Spinal cord (tissue), 10 donors: Measurements from ENCODE around the gene PTPRN. TPM values are rescaled to one million over a fixed set of nuclear protein-coding genes. Genes with fewer than 3 reads are reported as not detected.

ENCODE experiments used
- DNase-seq, 6 donors: peaks; one replicate each; pipeline versions ENCODE4 v3.0.0 to v3.0.0-alpha.2; 2013 to 2015; ENCODE audit warnings: low spot score in 6 of 6, low read depth in 4 of 6
- H3K27ac ChIP-seq: one replicate; pipeline ENCODE4 v1.5.1; 2013; ENCODE audit warnings: low read depth, low read length, control low read depth
- H3K27me3 ChIP-seq: one replicate; pipeline ENCODE4 v1.6.1; 2013; ENCODE audit warnings: low read length; ENCODE audit not compliant: control insufficient read depth, insufficient read depth
- H3K36me3 ChIP-seq: one replicate; pipeline ENCODE4 v1.6.1; 2013; ENCODE audit warnings: low read length; ENCODE audit not compliant: control insufficient read depth, insufficient read depth
- H3K4me1 ChIP-seq: one replicate; pipeline ENCODE4 v1.6.1; 2013; ENCODE audit warnings: low read length; ENCODE audit not compliant: control insufficient read depth, insufficient read depth
- H3K4me3 ChIP-seq: one replicate; pipeline ENCODE4 v1.5.1; 2013; ENCODE audit warnings: low read depth, low read length, control low read depth
- H3K9me3 ChIP-seq: one replicate; pipeline ENCODE4 v1.6.1; 2013; ENCODE audit warnings: low read length; ENCODE audit not compliant: control insufficient read depth, insufficient read depth
- WGBS: methylation state at CpG from one replicate; pipeline ENCODE4 v1.1.5; 2013; ENCODE audit warnings: missing lambda C conversion rate; ENCODE audit not compliant: insufficient coverage; 5-methylcytosine and 5-hydroxymethylcytosine counted together
- polyA plus RNA-seq, 2 donors: library from polyadenylated mRNA; unstranded; fragments of 120-200 nt; gene quantifications; one replicate each; pipeline ENCODE4 v1.2.1, GENCODE V29; 2013; ENCODE audit not compliant: insufficient read length in 2 of 2
- total RNA-seq, 2 donors: library from RNA; depleted of rRNA in 1 of 2; stranded (reverse); fragments of 120-200 nt in 1 of 2; fragments of >200 nt in 1 of 2; gene quantifications; one replicate each; pipeline versions ENCODE4 v1.2.3 to v1.2.4, GENCODE V29; 2013 to 2014
- donor health status: healthy.

PTPRN gene
- total and polyA plus RNA-seq, 4 donors: 12.6 to 88.1 (median 69.7) TPM

DNA sequence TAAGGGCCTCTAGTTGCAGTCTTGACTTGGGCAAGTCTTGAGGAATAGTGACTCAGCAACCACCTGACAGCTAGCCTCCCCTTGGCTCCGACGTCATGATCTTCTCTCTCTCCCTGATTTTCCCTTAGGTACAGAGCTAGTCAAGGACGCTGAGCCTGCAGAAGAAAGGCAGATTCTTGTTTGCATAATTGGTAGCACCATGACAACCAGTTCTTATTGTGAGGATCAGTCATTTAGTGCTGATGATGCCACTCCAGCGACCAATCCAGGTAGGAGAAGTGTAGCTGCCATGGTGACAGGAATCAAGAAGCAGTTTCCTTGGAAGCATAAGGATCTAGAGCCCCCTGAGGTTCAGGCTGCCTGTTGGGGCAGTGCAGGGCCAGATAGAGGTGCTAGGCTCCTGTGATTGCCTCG, 26.2 kb upstream of the PTPRN start:
- peak in 1 of 6 donors; percentile 85 for DNase-seq
- no peaks in the 10 kb centered on the region for H3K9me3 ChIP-seq
- peaks cover 40% of the 10 kb centered on the region for H3K27me3 ChIP-seq
- no peak overlapping the region for H3K4me3 ChIP-seq
- H3K36me3 ChIP-seq: no peaks in the 10 kb centered on the region
- WGBS: 34% methylated on average over 2 of the region's 5 CpGs
- H3K4me1 ChIP-seq: peaks cover 13% of the 10 kb centered on the region
- H3K27ac ChIP-seq: no peak overlapping the region

DNA sequence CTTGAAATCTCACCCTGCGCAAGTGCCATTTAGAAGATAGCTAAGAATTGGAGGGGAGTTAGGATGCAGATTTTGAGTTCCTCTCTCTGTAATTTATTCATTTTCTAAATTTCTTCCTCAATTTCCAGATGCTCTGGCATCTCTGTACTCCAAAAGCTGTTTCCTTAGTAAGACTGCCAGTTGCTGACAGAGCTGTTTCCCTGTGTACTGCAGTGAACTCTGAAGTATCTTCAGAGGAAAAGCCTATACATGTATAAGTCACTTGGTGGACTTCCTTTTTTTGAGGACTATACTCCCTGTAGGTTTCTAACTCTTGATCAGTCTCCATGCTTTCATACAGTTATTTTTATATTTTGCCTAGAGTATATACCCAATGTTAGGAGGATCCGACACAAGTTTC, 24.9 kb upstream of the PTPRN start:
- DNase-seq: no peak
- Histone ChIP-seq H3K36me3 (no peaks in the 10 kb centered on the region), H3K9me3 (no peaks in the 10 kb centered on the region), H3K4me1 (peaks cover 13% of the 10 kb centered on the region), H3K27ac (no peak overlapping the region), H3K4me3 (no peak overlapping the region), H3K27me3 (peaks cover 40% of the 10 kb centered on the region)
- no CpG with 5 or more reads among the region's 2 CpGs for WGBS

DNA sequence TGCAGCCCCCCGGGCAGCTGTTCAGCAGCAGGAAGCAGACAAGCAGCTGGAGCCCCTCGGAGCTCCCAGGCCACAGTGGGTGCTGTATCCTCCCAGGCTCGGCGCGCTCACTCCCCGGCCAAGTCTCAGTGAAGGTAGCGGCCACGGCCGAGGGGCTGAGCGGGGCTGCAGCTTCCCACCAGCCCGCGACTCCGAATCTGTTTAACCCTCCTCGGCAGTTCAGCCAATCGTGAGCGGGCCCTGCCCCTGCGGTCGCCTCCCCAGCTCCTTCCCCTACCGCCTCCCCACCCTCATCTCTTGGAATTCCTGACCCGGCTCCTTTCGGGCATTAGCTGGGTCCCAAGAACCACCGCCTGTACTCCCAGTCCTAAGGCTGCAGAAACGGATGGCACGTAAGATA, 23.3 kb upstream of the PTPRN start, which contains the start of gene RESP18:
TSS of gene RESP18 (minus strand) at position 203 of the 400 bp plus-strand sequence.
- DNase-seq: peak in 1 of 6 donors; percentile 28
- Histone ChIP-seq H3K27ac (no peak within 1 kb of the TSS), H3K27me3 (peaks cover 43% of the 10 kb centered on the region), H3K4me1 (peaks cover 13% of the 10 kb centered on the region), H3K4me3 (peak within 1 kb of the TSS; percentile 9), H3K9me3 (no peaks in the 10 kb centered on the region), H3K36me3 (no peaks in the 10 kb centered on the region)
- WGBS: 1% methylated on average over 20 of the region's 24 CpGs

DNA sequence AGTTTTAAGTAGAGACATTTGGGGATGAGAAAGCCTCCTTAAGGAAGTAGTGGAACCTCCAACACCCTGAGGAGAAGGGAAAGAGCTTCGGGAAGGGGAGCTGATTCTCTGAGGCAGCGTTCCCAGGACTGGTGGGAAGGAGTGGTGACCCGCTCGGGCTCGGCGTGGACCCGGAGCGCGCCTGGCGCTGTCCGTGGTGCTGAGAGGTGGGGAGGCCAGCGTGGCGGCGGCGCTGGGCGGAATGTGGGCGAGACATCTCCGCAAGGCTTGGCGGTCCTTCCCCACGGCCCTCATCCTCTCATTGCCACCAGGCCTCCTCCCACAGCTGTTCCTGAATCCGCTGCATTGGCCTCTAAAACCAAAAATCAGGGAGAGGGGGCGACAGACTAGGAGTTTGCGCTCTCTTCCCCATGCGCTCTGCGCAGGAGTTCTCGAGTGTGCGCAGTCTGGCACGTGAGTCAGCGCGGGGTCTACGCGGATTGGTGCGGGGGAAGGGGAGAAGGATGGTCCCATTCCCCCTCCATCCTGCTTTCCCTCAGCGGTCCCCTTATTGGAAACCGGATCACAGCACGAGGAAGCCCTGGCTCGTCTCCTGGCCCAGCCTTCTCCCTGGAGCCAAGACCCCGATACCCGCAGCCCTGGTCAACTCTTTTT, 22.5 kb upstream of the PTPRN start:
- no peaks in the 10 kb centered on the region for H3K36me3 ChIP-seq
- H3K4me1 ChIP-seq: peaks cover 13% of the 10 kb centered on the region
- WGBS: 7% methylated on average over 33 of the region's 39 CpGs
- DNase-seq: peak in 3 of 6 donors; percentile 25 to 88 (median 69)
- H3K27ac ChIP-seq: no peak overlapping the region
- no peaks in the 10 kb centered on the region for H3K9me3 ChIP-seq
- H3K27me3 ChIP-seq: peaks cover 45% of the 10 kb centered on the region
- H3K4me3 ChIP-seq: peak overlapping the region; percentile 9

DNA sequence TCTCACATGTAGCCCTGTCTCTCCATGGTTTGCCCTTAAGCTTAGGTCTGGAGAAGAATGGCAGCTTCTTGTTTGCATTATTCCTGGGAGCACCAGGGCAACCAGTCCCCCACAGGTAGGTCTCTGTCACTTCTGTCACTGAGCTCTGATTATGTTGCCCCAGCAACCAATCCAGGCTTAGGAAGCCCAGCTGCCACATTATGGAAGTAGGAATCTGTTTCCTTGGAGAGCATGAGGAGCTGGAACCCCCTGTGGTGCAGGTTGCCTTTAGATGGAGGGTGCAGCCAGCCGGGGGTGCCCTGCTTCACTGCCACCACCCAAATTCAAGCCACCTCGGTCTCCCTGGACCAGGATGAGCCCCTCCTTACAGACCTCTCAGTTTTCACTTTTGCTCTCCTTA, 18.5 kb upstream of the PTPRN start:
- H3K36me3 ChIP-seq: no peaks in the 10 kb centered on the region
- no peak overlapping the region for H3K4me3 ChIP-seq
- peak in 1 of 6 donors; percentile 44 for DNase-seq
- WGBS: 38% methylated on average over 2 of the region's 2 CpGs
- H3K4me1 ChIP-seq: peaks cover 13% of the 10 kb centered on the region
- H3K27ac ChIP-seq: no peak overlapping the region
- H3K9me3 ChIP-seq: no peaks in the 10 kb centered on the region
- peaks cover 38% of the 10 kb centered on the region for H3K27me3 ChIP-seq

DNA sequence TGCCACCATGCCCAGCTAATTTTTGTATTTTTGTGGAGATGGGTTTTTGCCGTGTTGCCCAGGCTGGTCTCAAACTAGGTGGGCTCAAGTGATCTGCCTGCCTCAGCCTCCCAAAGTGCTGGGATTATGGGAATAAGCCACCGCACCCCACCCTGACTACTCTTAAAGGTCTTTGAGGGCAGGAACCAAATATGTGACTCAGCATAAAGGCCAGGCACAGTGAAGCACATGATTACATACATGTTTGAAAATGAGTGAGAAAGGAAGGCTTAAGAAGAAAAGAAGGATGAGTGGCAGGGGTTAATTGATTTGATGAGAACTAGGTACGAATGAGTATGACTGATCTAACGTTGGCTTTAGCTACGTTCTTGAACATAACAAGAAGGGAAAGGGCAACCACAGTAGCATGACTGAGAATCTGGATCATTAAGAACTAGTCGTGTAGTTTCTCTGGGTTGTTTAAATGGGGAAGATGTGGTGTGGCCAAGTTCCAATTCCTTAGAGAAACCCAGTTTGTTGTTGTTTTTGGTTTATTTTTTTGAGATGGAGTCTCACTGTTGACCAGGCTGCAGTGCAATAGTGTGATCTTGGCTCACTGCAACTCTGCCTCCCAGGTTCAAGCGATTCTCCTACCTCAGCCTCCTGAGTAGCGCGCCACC, 16.6 kb upstream of the PTPRN start:
- no peak overlapping the region for H3K27ac ChIP-seq
- 79% methylated on average over 5 of the region's 9 CpGs for WGBS
- peaks cover 30% of the 10 kb centered on the region for H3K27me3 ChIP-seq
- no peak overlapping the region for H3K4me3 ChIP-seq
- DNase-seq: no peak
- no peaks in the 10 kb centered on the region for H3K4me1 ChIP-seq
- H3K9me3 ChIP-seq: no peaks in the 10 kb centered on the region
- H3K36me3 ChIP-seq: no peaks in the 10 kb centered on the region

DNA sequence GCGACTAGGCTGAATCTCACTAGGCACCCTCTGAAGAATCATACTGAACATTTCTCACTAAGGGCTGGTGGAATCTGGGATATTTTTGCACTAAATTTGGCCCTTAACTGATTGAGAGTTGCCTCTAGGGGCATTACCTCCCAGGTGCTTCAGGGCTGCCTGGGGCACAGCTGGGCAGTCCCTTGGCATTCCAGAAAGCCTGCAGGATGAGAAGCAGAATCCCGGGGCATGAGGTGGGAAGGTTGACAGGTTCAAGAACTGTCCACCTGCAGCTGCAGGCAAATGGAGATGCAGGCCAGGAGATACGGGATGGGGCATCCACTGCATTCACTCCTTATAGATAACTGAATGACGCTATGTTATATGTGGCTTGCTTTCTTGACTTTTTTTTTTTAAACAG, 15.9 kb upstream of the PTPRN start:
- Histone ChIP-seq H3K27ac (no peak overlapping the region), H3K36me3 (no peaks in the 10 kb centered on the region), H3K4me3 (no peak overlapping the region), H3K4me1 (no peaks in the 10 kb centered on the region), H3K9me3 (no peaks in the 10 kb centered on the region), H3K27me3 (peaks cover 27% of the 10 kb centered on the region)
- 80% methylated on average over 1 of the region's 4 CpGs for WGBS
- no peak for DNase-seq

DNA sequence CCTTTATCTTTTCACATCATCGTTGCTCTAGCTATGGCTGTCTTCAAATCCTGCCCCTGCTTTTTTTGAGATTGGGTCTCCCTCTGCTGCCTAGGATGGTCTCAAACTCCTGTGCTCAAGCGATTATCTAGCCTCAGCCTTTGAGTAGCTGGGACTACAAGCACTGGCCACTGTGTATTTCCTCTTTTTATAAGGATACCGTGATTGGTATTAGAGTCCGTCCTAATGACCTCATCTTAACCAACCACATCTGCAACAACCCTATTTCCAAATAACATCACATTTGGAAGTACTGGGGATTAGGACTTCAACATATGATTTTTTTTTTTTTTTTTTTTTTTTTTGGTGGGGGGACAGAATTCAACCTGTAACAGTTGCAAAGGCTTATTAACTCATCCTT, 14.2 kb upstream of the PTPRN start:
- Histone ChIP-seq H3K36me3 (no peaks in the 10 kb centered on the region), H3K27ac (no peak overlapping the region), H3K4me3 (no peak overlapping the region), H3K4me1 (no peaks in the 10 kb centered on the region), H3K9me3 (no peaks in the 10 kb centered on the region), H3K27me3 (peaks cover 30% of the 10 kb centered on the region)
- no peak for DNase-seq
- 72% methylated on average over 2 of the region's 4 CpGs for WGBS

DNA sequence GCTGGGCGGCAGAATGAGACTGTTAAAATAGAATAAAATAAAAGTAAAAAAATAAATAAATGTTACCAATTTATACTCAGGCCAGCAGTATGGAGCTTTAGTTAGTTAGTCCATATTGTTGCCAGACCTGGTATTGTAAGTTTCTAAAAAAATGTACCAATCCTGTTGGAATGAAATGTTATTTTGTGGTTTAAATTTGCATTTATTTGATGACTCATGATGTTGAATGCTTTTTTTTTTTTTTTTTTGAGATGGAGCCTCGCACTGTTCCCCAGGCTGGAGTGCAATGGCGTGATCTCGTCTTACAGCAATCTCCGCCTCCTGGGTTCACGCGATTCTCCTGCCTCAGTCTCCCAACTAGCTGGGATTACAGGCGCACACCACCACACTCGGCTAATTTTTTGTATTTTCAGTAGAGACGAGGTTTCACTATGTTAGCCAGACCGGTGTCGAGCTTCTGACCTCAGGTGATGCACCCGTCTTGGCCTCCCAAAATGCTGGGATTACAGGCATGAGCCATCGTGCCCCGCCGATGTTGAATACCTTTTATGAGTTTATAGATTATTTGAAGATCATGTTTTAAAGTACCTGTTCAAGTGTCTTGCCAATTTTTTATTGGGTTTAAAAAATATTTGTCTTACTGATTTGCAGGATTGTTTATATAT, 5.7 kb upstream of the PTPRN start:
- WGBS: 90% methylated on average over 8 of the region's 16 CpGs
- DNase-seq: no peak
- H3K27ac ChIP-seq: no peak overlapping the region
- H3K9me3 ChIP-seq: no peaks in the 10 kb centered on the region
- H3K4me3 ChIP-seq: no peak overlapping the region
- H3K36me3 ChIP-seq: no peaks in the 10 kb centered on the region
- H3K4me1 ChIP-seq: no peaks in the 10 kb centered on the region
- peaks cover 8% of the 10 kb centered on the region for H3K27me3 ChIP-seq
